SU-DHL-6 (cell line): ENCODE measurements around the gene NAT9.

Experiments used
- EZH2phosphoT487 ChIP-seq: fragments of 200-600 bp; sonication (generic), shearing (Covaris generic); conservative IDR thresholded peaks from 2 replicates; pipeline ENCODE4 v1.6.1; 2018; ENCODE audit warnings: mild to moderate bottlenecking, antibody characterized with exemption, low read length, moderate library complexity, mixed read lengths
- TF ChIP-seq, protein P1 (sequence below): fragments of 200-600 bp; sonication (generic); IDR thresholded peaks from one replicate; pipeline ENCODE4 v1.5.1; 2017; ENCODE audit warnings: antibody characterized with exemption, mild to moderate bottlenecking, low read length, moderate library complexity; ENCODE audit not compliant: insufficient read depth, poor library complexity, severe bottlenecking

GRCh38 chr17:74808714-74809430 lies 32.7 kb upstream of the NAT9 start:
- TF ChIP-seq, protein P1, sequence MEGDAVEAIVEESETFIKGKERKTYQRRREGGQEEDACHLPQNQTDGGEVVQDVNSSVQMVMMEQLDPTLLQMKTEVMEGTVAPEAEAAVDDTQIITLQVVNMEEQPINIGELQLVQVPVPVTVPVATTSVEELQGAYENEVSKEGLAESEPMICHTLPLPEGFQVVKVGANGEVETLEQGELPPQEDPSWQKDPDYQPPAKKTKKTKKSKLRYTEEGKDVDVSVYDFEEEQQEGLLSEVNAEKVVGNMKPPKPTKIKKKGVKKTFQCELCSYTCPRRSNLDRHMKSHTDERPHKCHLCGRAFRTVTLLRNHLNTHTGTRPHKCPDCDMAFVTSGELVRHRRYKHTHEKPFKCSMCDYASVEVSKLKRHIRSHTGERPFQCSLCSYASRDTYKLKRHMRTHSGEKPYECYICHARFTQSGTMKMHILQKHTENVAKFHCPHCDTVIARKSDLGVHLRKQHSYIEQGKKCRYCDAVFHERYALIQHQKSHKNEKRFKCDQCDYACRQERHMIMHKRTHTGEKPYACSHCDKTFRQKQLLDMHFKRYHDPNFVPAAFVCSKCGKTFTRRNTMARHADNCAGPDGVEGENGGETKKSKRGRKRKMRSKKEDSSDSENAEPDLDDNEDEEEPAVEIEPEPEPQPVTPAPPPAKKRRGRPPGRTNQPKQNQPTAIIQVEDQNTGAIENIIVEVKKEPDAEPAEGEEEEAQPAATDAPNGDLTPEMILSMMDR, result no peak
- no peak for TF ChIP-seq EZH2phosphoT487
